ENCODE data around the gene MICALL2.

GRCh38 chr7:1419688-1420087, 39.6 kb downstream of the MICALL2 start:
- TF ChIP-seq POLR2A (IDR thresholded peaks at IDR 0.05) (no peak), CTCF (IDR thresholded peaks at IDR 0.05) (no peak)

All from body of pancreas (tissue), 4 donors.